Astrocyte (in vitro differentiated cells and primary cell): Measurements from ENCODE around the gene OASL. TPM values are rescaled to one million over a fixed set of nuclear protein-coding genes. Genes with fewer than 3 reads are reported as not detected.

Source experiments
- DNase-seq: peaks from one replicate; pipeline ENCODE4 v3.0.0-alpha.2; 2010; ENCODE audit warnings: low read depth
- FAIRE-seq: peaks from 2 replicates; lab custom pipeline; 2011; peaks lifted over from hg19 to GRCh38; lab: Jason Lieb, UNC
- H2AFZ ChIP-seq: 2 replicates; pipeline ENCODE4 v1.6.0; 2012; ENCODE audit warnings: low read depth, low read length, inconsistent platforms
- H3K27ac ChIP-seq: 2 replicates; pipeline ENCODE4 v1.5.1; 2011; ENCODE audit warnings: low read depth, low read length, inconsistent platforms
- H3K27me3 ChIP-seq: 2 replicates; pipeline ENCODE4 v1.6.0; 2011; ENCODE audit warnings: low read length, inconsistent platforms; ENCODE audit not compliant: insufficient read depth
- H3K36me3 ChIP-seq: 2 replicates; pipeline ENCODE4 v1.5.1; 2011; ENCODE audit warnings: low read length, inconsistent platforms; ENCODE audit not compliant: insufficient read depth
- H3K4me1 ChIP-seq: 2 replicates; pipeline ENCODE4 v1.5.1; 2011; ENCODE audit warnings: low read length, inconsistent platforms; ENCODE audit not compliant: insufficient read depth
- H3K4me2 ChIP-seq: 2 replicates; pipeline ENCODE4 v1.6.0; 2012; ENCODE audit warnings: low read length, inconsistent platforms
- H3K4me3 ChIP-seq: 2 replicates; pipeline ENCODE4 v1.5.1; 2011; ENCODE audit warnings: low read depth, mild to moderate bottlenecking, low read length, inconsistent platforms; ENCODE audit not compliant: insufficient read depth
- H3K79me2 ChIP-seq: 2 replicates; pipeline ENCODE4 v1.6.0; 2012; ENCODE audit warnings: mild to moderate bottlenecking, low read length, inconsistent platforms; ENCODE audit not compliant: insufficient read depth
- H3K9ac ChIP-seq: 2 replicates; pipeline ENCODE4 v1.6.0; 2012; ENCODE audit warnings: mild to moderate bottlenecking, low read length, inconsistent platforms
- H3K9me3 ChIP-seq: 2 replicates; pipeline ENCODE4 v1.5.1; 2012; ENCODE audit warnings: low read depth, mild to moderate bottlenecking, low read length, inconsistent platforms; ENCODE audit not compliant: insufficient read depth
- H4K20me1 ChIP-seq: 2 replicates; pipeline ENCODE4 v1.6.0; 2012; ENCODE audit warnings: low read length, inconsistent platforms; ENCODE audit not compliant: insufficient read depth
- H3K27ac Mint-ChIP-seq: one replicate; pipeline ENCODE4 v1.8.0; 2021; ENCODE audit warnings: mild to moderate bottlenecking, mixed read lengths; ENCODE audit not compliant: unreplicated experiment
- H3K27me3 Mint-ChIP-seq: one replicate; pipeline ENCODE4 v1.8.0; 2021; ENCODE audit warnings: low read depth, mixed read lengths; ENCODE audit not compliant: unreplicated experiment
- H3K36me3 Mint-ChIP-seq: one replicate; pipeline ENCODE4 v1.8.0; 2021; ENCODE audit warnings: low read depth, mixed read lengths; ENCODE audit not compliant: unreplicated experiment
- H3K4me1 Mint-ChIP-seq: one replicate; pipeline ENCODE4 v1.8.0; 2021; ENCODE audit warnings: low read depth, mixed read lengths; ENCODE audit not compliant: unreplicated experiment
- H3K4me3 Mint-ChIP-seq: one replicate; pipeline ENCODE4 v1.8.0; 2021; ENCODE audit warnings: mild to moderate bottlenecking, moderate library complexity, mixed read lengths; ENCODE audit not compliant: unreplicated experiment
- H3K9me3 Mint-ChIP-seq: one replicate; pipeline ENCODE4 v1.8.0; 2021; ENCODE audit warnings: mild to moderate bottlenecking, mixed read lengths; ENCODE audit not compliant: unreplicated experiment
- CTCF ChIP-seq: IDR thresholded peaks from 2 replicates; pipeline ENCODE4 v1.5.1; 2011; ENCODE audit warnings: low read depth, mild to moderate bottlenecking, inconsistent platforms, low read length, moderate library complexity; ENCODE audit not compliant: insufficient read depth
- EZH2 ChIP-seq: IDR thresholded peaks from 2 replicates; pipeline ENCODE4 v1.6.1; 2012; ENCODE audit warnings: mild to moderate bottlenecking, low read length, inconsistent platforms; ENCODE audit not compliant: insufficient read depth
- total RNA-seq: library from RNA; stranded (reverse); gene quantifications from 2 replicates; pipeline ENCODE4 v1.2.1, GENCODE V29; 2021

The OASL gene
- total RNA-seq, 1 donor from 2014 or later: 0.75 TPM

- no peak for FAIRE-seq
- TF ChIP-seq CTCF (no peak), EZH2 (no peak)
Observed at GRCh38 chr12:120982659-120983058, 56.4 kb downstream of the OASL start.

GRCh38 chr12:120981407-120981941 lies 57.6 kb downstream of the OASL start:
- H3K4me3 ChIP-seq: no peak overlapping the region
- H4K20me1 ChIP-seq: no peaks in the 10 kb centered on the region
- H2AFZ ChIP-seq: no peak overlapping the region
- Mint-ChIP-seq H3K4me1 (no peaks in the 10 kb centered on the region), H3K36me3 (no peaks in the 10 kb centered on the region), H3K4me3 (no peak overlapping the region), H3K27me3 (peaks cover 4% of the 10 kb centered on the region), H3K9me3 (no peaks in the 10 kb centered on the region), H3K27ac (no peak overlapping the region)
- no peak overlapping the region for H3K27ac ChIP-seq
- no peak overlapping the region for H3K4me2 ChIP-seq
- H3K27me3 ChIP-seq: peaks cover 2% of the 10 kb centered on the region
- H3K4me1 ChIP-seq: no peaks in the 10 kb centered on the region
- no peaks in the 10 kb centered on the region for H3K79me2 ChIP-seq
- DNase-seq (no peak), FAIRE-seq (no peak)
- H3K36me3 ChIP-seq: no peaks in the 10 kb centered on the region
- TF ChIP-seq CTCF (no peak), EZH2 (no peak)
- no peaks in the 10 kb centered on the region for H3K9me3 ChIP-seq
- H3K9ac ChIP-seq: no peak overlapping the region

More at GRCh38 chr12:120982659-120983058, 56.4 kb downstream of the OASL start:
- Histone ChIP-seq H3K4me2 (no peak overlapping the region), H3K9me3 (no peaks in the 10 kb centered on the region), H4K20me1 (no peaks in the 10 kb centered on the region), H3K27ac (no peak overlapping the region), H3K79me2 (no peaks in the 10 kb centered on the region), H3K4me3 (no peak overlapping the region), H3K36me3 (no peaks in the 10 kb centered on the region), H2AFZ (no peak overlapping the region), H3K4me1 (no peaks in the 10 kb centered on the region), H3K9ac (no peak overlapping the region), H3K27me3 (peaks cover 2% of the 10 kb centered on the region)
- H3K36me3 Mint-ChIP-seq: no peaks in the 10 kb centered on the region
- H3K27ac Mint-ChIP-seq: no peak overlapping the region
- H3K4me1 Mint-ChIP-seq: no peaks in the 10 kb centered on the region
- DNase-seq: no peak
- H3K4me3 Mint-ChIP-seq: no peak overlapping the region
- no peaks in the 10 kb centered on the region for H3K9me3 Mint-ChIP-seq
- peaks cover 4% of the 10 kb centered on the region for H3K27me3 Mint-ChIP-seq

- H3K27me3 ChIP-seq: peaks cover 2% of the 10 kb centered on the region
- FAIRE-seq: no peak
- H3K36me3 ChIP-seq: no peaks in the 10 kb centered on the region
- no peak for DNase-seq
- H3K27ac ChIP-seq: no peak overlapping the region
- no peaks in the 10 kb centered on the region for H3K36me3 Mint-ChIP-seq
- H3K79me2 ChIP-seq: no peaks in the 10 kb centered on the region
- TF ChIP-seq CTCF (no peak), EZH2 (no peak)
- H4K20me1 ChIP-seq: no peaks in the 10 kb centered on the region
- H3K4me1 ChIP-seq: no peaks in the 10 kb centered on the region
- no peaks in the 10 kb centered on the region for H3K9me3 Mint-ChIP-seq
- no peak overlapping the region for H3K9ac ChIP-seq
- H3K4me3 Mint-ChIP-seq: no peak overlapping the region
- peaks cover 2% of the 10 kb centered on the region for H3K27me3 Mint-ChIP-seq
- H3K4me2 ChIP-seq: no peak overlapping the region
- H2AFZ ChIP-seq: no peak overlapping the region
- no peak overlapping the region for H3K4me3 ChIP-seq
- no peaks in the 10 kb centered on the region for H3K9me3 ChIP-seq
- H3K27ac Mint-ChIP-seq: peak overlapping the region; percentile 34
- H3K4me1 Mint-ChIP-seq: no peaks in the 10 kb centered on the region
Observed at GRCh38 chr12:120980800-120981368, 58.2 kb downstream of the OASL start.
